ENCODE measurements around the gene SLC16A12. TPM values are rescaled to one million over a fixed set of nuclear protein-coding genes. Genes with fewer than 3 reads are reported as not detected.
"Not testable (repeated sequence)": the region's sequence is repeated elsewhere in the genome, so short reads cannot be mapped to it uniquely, and the experiment has no call there.

SLC16A12 gene
- total RNA-seq, 1 experiment from 2014 or later = 0.51 TPM

DNA sequence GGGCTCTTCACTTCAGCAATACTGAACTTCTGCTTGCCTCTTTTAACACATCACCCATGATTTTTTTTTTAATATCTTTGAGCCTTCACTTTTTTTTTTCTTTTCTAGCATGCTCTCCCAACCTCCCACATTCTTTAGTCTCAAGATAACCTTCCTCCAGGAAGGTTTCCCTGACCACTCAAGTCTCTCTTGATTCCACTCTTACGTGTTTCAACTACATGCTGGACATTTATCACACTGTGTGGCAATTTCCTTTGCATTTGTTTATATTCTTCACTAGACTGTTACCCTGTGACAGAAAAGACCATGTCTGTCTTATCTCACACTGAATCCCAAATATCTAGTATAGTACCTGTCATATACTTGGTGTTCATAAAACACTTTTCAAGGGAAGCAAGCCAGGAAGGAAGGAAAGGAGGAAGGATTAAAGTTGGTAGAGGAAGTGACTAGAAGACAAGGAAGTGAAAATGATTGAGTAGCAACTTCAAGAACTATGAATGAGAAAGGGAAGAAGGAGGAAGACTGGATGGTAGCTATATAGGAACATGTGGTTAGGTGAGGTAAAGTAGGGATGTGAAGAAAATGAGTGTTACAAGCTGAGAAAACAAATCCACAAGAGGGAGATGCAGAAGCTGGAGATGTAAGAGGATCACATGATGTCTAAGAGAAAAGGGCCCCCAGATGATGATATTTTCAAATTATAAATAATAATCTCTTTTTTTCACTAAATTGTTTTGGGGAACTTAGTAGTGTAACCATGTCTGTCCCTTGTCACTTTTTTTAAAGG, 80.6 kb downstream of the SLC16A12 start:
- DNase-seq (ENCODE audit: low read depth) = no peak
- in situ Hi-C loops (cut with HindIII; ENCODE audit: low pct_unique_long_range_greater_than_20kb, low sequenced_read_pairs) = no loop called here

GRCh38 chr10:89452193-89452592, 83.2 kb downstream of the SLC16A12 start:
- no peak for DNase-seq (ENCODE audit: low read depth)
- in situ Hi-C loops (cut with HindIII; ENCODE audit: low pct_unique_long_range_greater_than_20kb, low sequenced_read_pairs) = no loop called here

DNA sequence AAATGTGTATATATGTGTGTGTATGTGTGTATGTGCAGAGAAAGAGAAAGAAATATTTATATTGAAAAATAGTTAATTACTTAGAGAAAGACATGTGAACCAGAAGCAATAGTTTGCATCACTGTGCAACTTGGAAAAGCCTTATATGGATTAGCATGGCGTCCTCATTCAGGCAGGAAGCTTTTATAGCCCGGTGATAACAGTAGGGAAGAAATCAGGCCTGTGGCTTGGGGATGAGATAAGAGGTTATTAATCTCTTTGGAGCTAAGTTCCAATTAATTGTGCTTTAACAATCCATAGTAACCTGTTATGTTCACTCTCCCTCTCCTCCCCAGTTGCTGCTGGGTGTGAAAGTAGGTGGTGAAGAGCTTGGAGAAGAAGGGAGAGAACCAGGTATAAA, 84.5 kb downstream of the SLC16A12 start:
- DNase-seq (ENCODE audit: low read depth) = no peak
- in situ Hi-C loops (cut with HindIII; ENCODE audit: low pct_unique_long_range_greater_than_20kb, low sequenced_read_pairs) = no loop called here

GRCh38 chr10:89444819-89445218, 90.6 kb downstream of the SLC16A12 start:
- in situ Hi-C loops (cut with HindIII; ENCODE audit: low pct_unique_long_range_greater_than_20kb, low sequenced_read_pairs); DNase-seq (ENCODE audit: low read depth): not testable (repeated sequence)

DNA sequence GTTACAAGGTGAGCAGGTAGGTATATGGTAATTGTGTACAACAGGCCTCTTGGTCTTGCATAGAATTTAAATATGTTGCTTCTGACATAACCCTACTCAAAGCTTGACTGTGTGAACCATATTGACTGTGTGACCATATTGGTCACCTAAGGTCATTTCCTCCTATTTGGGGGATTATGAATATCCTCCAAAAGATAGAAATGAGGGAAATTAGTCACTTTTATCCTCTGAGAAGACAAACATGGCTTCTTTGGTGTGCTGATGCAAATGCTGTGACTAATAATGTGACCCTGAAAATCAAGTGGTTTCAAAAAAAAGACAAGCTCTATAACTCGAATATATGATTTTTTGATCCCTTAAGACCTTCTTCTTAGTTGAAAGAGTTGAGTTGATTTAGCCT, 93.1 kb downstream of the SLC16A12 start:
- in situ Hi-C loops (cut with HindIII; ENCODE audit: low pct_unique_long_range_greater_than_20kb, low sequenced_read_pairs) = no loop called here
- no peak for DNase-seq (ENCODE audit: low read depth)

GRCh38 chr10:89440226-89441009, 95.0 kb downstream of the SLC16A12 start:
- no peak for DNase-seq (ENCODE audit: low read depth)
- in situ Hi-C loops (cut with HindIII; ENCODE audit: low pct_unique_long_range_greater_than_20kb, low sequenced_read_pairs) = no loop called here

- no peak for DNase-seq (ENCODE audit: low read depth)
- in situ Hi-C loops (cut with HindIII; ENCODE audit: low pct_unique_long_range_greater_than_20kb, low sequenced_read_pairs) = no loop called here
Observed at GRCh38 chr10:89438525-89438924, 96.9 kb downstream of the SLC16A12 start.

- peak; percentile 52 for DNase-seq (ENCODE audit: low read depth)
- in situ Hi-C loops (cut with HindIII; ENCODE audit: low pct_unique_long_range_greater_than_20kb, low sequenced_read_pairs) = no loop called here
Observed at GRCh38 chr10:89431977-89432376, 103.4 kb downstream of the SLC16A12 start.

GRCh38 chr10:89428877-89429276, 106.5 kb downstream of the SLC16A12 start:
- no peak for DNase-seq (ENCODE audit: low read depth)
- in situ Hi-C loops (cut with HindIII; ENCODE audit: low pct_unique_long_range_greater_than_20kb, low sequenced_read_pairs) = no loop called here

- no peak for DNase-seq (ENCODE audit: low read depth)
- in situ Hi-C loops (cut with HindIII; ENCODE audit: low pct_unique_long_range_greater_than_20kb, low sequenced_read_pairs) = no loop called here
Observed at GRCh38 chr10:89427629-89428028, 107.8 kb downstream of the SLC16A12 start.

GRCh38 chr10:89426230-89426868, 109.0 kb downstream of the SLC16A12 start:
- DNase-seq (ENCODE audit: low read depth) = peak; percentile 48
- in situ Hi-C loops (cut with HindIII; ENCODE audit: low pct_unique_long_range_greater_than_20kb, low sequenced_read_pairs) = no loop called here

GRCh38 chr10:89425000-89425399, 110.4 kb downstream of the SLC16A12 start:
- in situ Hi-C loops (cut with HindIII; ENCODE audit: low pct_unique_long_range_greater_than_20kb, low sequenced_read_pairs) = no loop called here
- no peak for DNase-seq (ENCODE audit: low read depth)

GRCh38 chr10:89421018-89421476, 114.3 kb downstream of the SLC16A12 start:
- DNase-seq (ENCODE audit: low read depth) = no peak
- in situ Hi-C loops (cut with HindIII; ENCODE audit: low pct_unique_long_range_greater_than_20kb, low sequenced_read_pairs) = no loop called here

DNA sequence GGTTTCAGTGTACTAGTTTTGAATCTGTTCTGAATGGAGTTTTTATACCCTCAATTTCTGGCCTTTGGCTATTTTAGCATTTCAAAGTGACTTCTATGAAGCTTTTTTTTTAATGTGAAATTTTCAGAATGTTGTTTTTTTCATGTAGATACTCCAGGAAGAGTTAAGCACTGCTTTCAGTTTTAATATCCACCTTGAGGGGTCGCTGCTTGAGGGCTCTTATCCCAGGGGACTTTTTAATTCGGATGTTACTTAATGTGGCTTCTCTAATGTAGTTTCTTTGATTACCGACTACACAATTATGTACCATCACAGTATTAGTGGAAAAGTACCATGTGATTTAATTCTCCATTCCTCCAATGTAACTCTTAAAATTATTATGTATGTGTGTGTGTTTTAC, 115.8 kb downstream of the SLC16A12 start:
- DNase-seq (ENCODE audit: low read depth) = no peak
- in situ Hi-C loops (cut with HindIII; ENCODE audit: low pct_unique_long_range_greater_than_20kb, low sequenced_read_pairs) = no loop called here

DNA sequence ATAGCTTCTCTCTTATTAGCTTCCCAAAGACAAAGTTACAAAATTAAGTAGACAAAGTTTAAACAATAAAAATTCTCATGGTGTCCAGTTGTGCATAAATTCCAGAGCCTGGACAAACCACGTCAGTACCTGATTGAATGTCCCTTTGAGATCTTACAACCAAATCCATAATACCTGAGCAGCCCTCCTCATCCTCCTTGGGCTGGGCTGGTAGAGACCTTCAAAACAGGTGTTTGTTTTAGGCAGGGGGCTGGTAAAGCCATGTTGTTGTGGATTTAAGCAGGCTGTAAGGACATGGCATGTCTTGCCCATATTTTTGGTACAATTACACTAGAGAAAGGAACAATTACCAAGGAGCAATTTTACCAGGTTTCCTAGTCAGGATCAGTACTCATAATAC, 118.9 kb downstream of the SLC16A12 start:
- in situ Hi-C loops (cut with HindIII; ENCODE audit: low pct_unique_long_range_greater_than_20kb, low sequenced_read_pairs) = no loop called here
- no peak for DNase-seq (ENCODE audit: low read depth)

DNA sequence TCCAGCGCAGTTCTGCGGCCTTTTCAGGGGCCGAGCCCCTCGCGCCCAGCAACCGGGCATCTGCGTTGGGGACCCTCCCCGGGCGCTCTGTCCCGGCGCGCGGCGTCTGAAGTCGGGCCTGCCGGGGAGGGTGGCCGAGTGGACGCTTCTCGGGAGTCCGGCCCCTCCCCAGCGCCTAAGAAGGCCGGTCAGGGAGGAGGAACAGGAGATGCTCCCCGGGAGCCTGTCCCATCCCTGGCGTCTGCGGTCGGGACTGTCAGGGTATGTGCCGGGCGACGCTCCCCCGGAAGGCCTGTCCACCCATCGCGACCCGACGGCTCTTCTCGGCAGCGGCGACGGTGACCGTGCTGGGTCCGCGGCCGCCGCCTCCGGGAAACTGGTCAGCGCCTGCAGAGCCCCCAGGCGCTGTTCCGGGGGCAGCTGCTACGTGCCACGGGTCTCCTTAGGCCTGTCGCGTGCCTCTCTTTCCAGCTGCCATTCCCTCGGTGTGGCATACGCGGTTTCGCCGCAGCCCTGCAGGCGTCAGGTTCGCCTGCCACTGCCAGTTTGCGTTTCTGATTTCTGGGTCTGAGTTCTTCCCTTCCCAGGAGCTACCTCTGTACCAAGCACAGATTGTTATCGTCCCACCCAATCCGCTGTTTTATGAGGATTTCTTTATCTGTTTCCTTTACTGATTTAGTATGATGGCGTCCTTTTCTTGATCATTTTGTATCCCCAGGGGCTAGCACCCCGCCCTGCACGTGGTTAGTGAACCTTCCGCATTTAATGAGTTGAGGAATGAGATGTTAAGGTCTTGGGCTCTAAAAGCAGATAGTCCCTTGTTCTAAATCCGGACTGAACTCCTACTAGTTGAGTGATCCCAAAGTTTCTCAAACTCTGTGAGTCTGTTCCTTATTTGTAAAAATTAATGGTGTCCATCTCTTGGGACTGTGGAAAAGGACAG, 120.2 kb downstream of the SLC16A12 start:
- in situ Hi-C loops (cut with HindIII; ENCODE audit: low pct_unique_long_range_greater_than_20kb, low sequenced_read_pairs) = no loop called here
- peak; percentile 77 for DNase-seq (ENCODE audit: low read depth)

DNA sequence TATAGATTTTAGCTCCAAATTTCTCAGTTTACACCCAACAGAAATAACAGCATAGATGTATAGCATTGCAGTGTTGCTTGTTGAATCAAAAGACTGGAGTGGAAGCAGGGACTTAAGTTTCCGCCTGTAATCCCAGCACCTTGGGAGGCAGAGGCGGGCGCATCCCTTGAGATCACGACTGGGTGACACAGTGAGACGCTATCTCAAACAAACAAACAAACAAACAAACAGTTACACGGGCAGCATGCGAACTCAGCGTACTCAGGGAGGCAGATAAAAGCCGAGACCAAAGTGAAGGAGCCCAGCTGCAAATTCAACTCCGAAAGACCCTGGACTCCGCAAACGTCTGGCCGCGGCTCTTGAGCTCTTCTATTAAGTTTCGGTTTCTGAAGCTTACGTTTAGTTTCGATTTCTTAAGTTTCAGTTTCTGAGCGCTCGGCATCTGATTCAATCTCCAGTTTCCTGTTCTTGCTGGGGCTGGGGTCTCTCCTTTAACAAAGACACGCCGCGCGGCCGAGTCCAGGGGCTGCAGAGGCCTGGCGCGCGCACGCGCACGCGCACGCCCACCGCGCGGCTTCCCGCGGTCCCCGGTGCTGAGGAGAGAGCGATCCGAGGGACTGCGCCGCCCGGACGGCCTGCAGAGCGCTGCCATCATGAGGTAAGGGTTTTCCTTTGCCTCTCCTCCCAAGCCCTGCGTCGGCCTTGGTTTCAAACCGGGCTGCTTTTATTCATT, 121.1 kb downstream of the SLC16A12 start, which contains the start of gene IFIT5:
TSS of gene IFIT5 (plus strand) at position 423 of the 733 bp plus-strand sequence. CDS start at position 654, 231 bp downstream.
- peak; percentile 85 for DNase-seq (ENCODE audit: low read depth)
- in situ Hi-C loops (cut with HindIII; ENCODE audit: low pct_unique_long_range_greater_than_20kb, low sequenced_read_pairs) = no loop called here

Measured in Caki2 (cell line).